Cardiac septum (tissue), 1 donor: Measurements from ENCODE around the gene RTN3. TPM values are rescaled to one million over a fixed set of nuclear protein-coding genes. Genes with fewer than 3 reads are reported as not detected.

Source experiments
- DNase-seq: peaks from one replicate; pipeline ENCODE4 v3.0.0-alpha.2; 2020; ENCODE audit warnings: low spot score
- intact Hi-C: fragments of 100-400 bp; cut with DNase I; formaldehyde crosslinking; loops from one replicate; pipeline ENCODE4 v1.14.0; 2022
- total RNA-seq: library from RNA; stranded (reverse); fragmentation: NEBNext Ultra II Directional; extraction: Animal tissue kit (Norgen Biotek cat#: 25700); gene quantifications from one replicate; pipeline ENCODE4 v1.2.1, GENCODE V29; 2021
- donor health status: DM: no; HTN: no; CAD: no.

RTN3 gene
- total RNA-seq, 1 donor from 2014 or later, result 69.6 TPM

DNA sequence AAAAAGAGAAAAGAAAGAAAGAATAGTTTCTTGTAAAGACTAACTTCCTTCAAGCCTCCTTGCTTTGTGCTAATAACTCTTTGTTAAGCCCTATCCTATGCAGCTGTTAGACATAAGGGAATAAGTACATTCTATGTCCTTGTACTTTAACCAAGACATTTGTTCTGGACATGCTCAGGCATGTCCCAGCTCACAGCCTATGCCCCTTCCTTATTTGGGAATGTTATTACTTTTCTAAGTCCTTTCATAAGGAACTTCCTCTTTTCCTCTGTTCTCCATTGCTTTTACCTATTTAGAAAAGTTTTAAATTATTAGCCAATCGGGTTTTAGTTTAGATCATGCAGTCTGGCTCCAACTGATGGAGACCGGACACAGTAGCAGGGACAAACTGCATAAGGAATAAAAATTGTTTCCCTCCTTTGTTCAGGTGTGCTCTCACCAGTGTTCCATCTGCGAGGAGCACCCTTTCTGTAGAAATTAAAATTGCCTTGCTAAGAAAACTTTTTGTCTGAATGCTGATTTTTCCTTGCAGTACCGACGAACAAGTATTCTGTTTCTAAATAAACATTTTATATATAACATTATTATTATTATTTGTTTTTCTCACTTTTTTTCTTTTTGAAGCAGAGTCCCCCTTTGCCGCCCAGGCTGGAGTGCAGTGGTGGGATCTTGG, 110.3 kb downstream of the RTN3 start:
- intact Hi-C loops, result no loop called here
- no peak for DNase-seq

DNA sequence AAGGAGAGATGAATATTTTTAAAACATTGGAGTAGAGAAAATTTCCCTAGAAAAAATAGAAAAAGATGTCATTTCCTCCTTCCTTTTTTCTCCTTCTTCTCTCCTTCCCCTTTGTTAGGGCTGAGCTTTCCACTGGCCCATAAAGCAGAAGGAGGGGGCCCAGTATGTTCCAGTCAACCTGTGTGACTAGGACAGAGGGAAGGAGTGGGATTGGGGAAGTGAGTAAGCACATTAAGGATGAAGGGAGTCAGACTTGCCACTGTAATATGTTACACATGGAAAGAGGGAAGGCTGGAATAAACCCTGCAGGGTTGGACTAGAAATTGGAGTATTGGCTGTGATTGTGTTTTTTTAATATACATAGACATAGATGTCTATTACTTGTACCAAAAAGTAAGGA, 111.9 kb downstream of the RTN3 start:
- no peak for DNase-seq
- intact Hi-C loops, result no loop called here

DNA sequence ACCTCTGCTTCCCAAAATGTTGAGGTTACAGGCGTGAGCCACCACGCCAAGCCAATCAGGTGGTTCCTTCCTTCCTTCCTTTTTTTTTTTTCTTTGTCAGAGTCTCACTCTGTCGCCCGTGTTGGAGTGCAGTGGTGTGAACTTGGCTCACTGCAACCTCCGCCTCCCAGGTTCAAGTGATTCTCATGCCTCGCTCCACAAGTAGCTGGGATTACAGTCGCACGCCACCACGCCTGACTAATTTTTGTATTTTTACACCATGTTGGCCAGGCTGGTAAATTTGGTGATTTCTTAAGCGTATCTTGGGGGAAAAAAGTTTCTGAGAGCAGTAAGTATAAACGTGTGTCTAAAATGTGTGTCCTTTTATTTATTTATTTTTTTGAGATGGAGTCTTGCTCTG, 113.8 kb downstream of the RTN3 start:
- intact Hi-C loops, result no loop called here

DNA sequence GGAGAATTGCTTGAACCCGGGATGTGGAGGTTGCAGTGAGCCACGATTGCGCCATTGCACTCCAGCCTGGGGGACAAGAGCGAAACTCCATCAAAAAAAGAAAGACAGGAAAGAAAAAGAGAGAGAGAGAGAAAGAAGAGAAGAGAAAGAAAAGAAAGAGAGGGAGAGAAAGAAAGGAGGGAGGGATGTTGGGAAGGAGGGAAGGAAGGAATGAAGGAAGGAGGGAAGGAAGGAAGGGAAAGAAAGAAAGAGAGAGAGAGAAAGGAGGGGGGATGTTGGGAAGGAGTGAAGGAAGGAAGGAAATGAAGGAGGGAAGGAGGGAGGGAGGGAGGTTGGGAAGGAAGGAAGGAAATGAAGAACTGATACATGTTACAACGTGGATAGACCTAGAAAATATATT, 119.6 kb downstream of the RTN3 start:
- intact Hi-C loops, result no loop called here
- no peak for DNase-seq

More for the DNA sequence above, 113.8 kb downstream of the RTN3 start:
- no peak for DNase-seq

DNA sequence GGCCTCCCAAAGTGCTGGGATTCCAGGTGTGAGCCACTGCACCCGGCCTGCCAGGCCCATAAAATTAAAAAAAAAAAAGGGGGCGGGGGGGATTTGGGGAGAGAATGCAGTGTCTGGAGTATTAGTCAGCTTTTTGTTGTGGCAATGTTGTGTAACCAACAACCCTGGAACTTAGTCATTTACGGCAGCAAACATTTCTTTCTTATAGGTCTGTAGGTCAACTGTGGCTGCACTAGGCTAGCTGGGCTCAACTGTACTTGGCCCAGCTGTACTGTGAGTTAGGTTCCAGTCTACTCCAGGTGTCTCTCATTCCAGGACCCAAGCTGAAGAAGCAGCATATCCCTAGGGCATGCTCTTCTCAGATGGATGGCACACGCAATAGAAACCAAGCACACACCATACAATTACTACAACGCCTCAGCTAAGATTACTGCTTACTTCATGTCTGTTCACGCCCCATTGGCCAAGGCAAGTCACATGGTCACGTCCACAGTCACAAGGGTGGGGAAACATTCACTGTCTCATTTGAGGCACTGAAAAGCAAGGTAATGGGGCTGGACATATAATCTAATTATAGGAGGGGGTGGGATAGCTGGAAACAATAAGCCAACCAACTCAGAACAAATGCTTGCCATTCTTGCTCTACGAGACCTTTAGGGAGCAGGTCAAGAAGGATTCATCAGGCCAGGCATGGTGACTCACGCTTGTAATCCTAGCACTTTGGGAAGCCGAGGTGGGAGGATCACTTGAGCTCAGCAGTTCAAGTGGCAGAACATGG, 121.5 kb downstream of the RTN3 start:
- intact Hi-C loops, result no loop called here
- DNase-seq, result no peak

DNA sequence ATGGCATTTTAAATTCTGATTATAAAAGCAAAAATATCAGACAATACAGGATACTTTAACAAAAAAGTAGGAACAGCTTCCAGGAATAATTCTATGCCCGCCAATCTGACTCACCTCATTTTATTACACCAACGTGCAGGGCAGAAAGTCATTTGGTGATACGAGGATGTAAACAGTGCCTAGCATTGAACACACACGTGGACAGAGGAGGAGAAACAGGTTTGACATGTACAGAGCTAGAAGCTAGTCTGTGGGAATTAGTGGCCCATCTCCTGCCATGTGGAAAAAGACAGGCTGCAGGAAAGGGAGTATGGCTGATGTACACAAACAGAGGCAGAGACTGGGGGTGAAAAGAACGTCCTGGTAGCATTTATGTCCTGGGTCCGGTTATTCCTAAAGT, 123.0 kb downstream of the RTN3 start:
- no peak for DNase-seq
- intact Hi-C loops, result no loop called here

DNA sequence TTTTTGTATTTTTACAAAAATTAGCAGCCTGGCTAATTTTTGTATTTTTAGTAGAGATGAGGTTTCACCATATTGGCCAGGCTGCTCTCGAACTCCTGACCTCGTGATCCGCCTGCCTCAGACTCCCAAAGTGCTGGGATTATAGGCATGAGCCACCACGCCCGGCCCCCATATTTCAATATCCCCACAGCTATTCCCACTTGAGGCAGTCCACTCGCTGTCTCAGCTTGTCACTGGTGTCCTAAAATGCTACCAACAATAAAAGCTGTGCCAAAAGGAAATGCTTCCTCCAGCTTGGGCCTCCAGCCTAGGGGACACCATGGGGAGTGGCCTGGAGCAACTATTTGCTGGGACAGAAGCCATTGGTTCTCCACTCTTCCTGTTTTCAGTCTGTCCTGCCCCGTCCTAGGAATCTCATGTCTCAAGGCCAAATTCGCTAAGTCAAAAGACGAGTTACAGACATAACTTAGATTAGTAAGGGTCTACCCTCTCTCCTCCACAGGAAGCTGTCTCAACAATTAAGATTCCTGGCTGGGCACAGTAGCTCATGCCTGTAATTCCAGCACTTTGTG, 124.6 kb downstream of the RTN3 start:
- intact Hi-C loops, result no loop called here
- DNase-seq, result no peak

Other genes with a start within 250 kb of the RTN3 start
- 0.32 TPM for gene PLAAT5, start 190.3 kb upstream of the RTN3 start, total RNA-seq
- gene LGALS12, start 175.4 kb upstream of the RTN3 start, total RNA-seq, result 0.83 TPM
- 6.9 TPM for gene PLAAT4, start 144.7 kb upstream of the RTN3 start, total RNA-seq
- not detected for gene PLAAT2, start 118.1 kb upstream of the RTN3 start, total RNA-seq
- gene PLAAT3, start 67.1 kb upstream of the RTN3 start, total RNA-seq, result 109 TPM
- gene ATL3, start 10.1 kb upstream of the RTN3 start, total RNA-seq, result 15.1 TPM
- gene ZFTA, start 87.3 kb downstream of the RTN3 start, total RNA-seq, result 14.3 TPM
- 14.0 TPM for gene SPINDOC, start 132.0 kb downstream of the RTN3 start, total RNA-seq
- gene MARK2, start 157.6 kb downstream of the RTN3 start, total RNA-seq, result 32.4 TPM
- gene RCOR2, start 235.7 kb downstream of the RTN3 start, total RNA-seq, result 4.8 TPM